OCI-LY7 (cell line): ENCODE measurements around the gene DCLK1. TPM values are rescaled to one million over a fixed set of nuclear protein-coding genes. Genes with fewer than 3 reads are reported as not detected.

Experiments
- BruUV-seq: library from RNA; stranded (reverse); fragments of 400-500 nt; replicated peaks from 2 replicates; lab custom pipeline; 2021; lab: Mats Ljungman, UMichigan
- CTCF ChIA-PET: fragments of 300-600 bp; sonication (Branson Sonifier 250); formaldehyde crosslinking; loops from one replicate; lab custom pipeline; 2022; ENCODE audit warnings: antibody characterized with exemption; ENCODE audit not compliant: unreplicated experiment; lab: Charles Lee
- POLR2A ChIA-PET: fragments of 300-600 bp; sonication (Branson Sonifier 250); formaldehyde crosslinking; loops from one replicate; lab custom pipeline; 2022; ENCODE audit warnings: antibody characterized with exemption; lab: Charles Lee
- DNase-seq: peaks from one replicate; pipeline ENCODE4 v3.0.0-alpha.2; 2015; ENCODE audit warnings: low spot score
- H2AFZ ChIP-seq: fragments of 200-600 bp; sonication (generic), shearing (Covaris generic); 2 replicates; pipeline ENCODE4 v1.6.1; 2014; ENCODE audit warnings: mild to moderate bottlenecking, antibody characterized with exemption, low read length, moderate library complexity
- H3K27ac ChIP-seq: fragments of 200-600 bp; sonication (generic); 2 replicates; pipeline ENCODE4 v1.5.1; 2014; ENCODE audit warnings: mixed run types, low read depth, mild to moderate bottlenecking, moderate library complexity, low read length, inconsistent platforms; ENCODE audit not compliant: poor library complexity, severe bottlenecking
- H3K36me3 ChIP-seq: fragments of 200-600 bp; sonication (generic); 2 replicates; pipeline ENCODE4 v1.6.1; 2014; ENCODE audit warnings: mild to moderate bottlenecking, antibody characterized with exemption, low read length, moderate library complexity, mixed read lengths; ENCODE audit not compliant: insufficient read depth
- H3K4me1 ChIP-seq: fragments of 200-600 bp; sonication (generic); 2 replicates; pipeline ENCODE4 v1.5.1; 2014; ENCODE audit warnings: mild to moderate bottlenecking, low read length; ENCODE audit not compliant: insufficient read depth, poor library complexity, severe bottlenecking
- H3K4me2 ChIP-seq: fragments of 200-600 bp; sonication (generic); 2 replicates; pipeline ENCODE4 v1.6.1; 2014; ENCODE audit warnings: mild to moderate bottlenecking, low read length
- H3K4me3 ChIP-seq: fragments of 200-600 bp; sonication (generic); 2 replicates; pipeline ENCODE4 v1.5.1; 2014; ENCODE audit warnings: mild to moderate bottlenecking, low read depth, low read length; ENCODE audit not compliant: poor library complexity, severe bottlenecking
- H3K79me2 ChIP-seq: fragments of 200-600 bp; sonication (generic); 2 replicates; pipeline ENCODE4 v1.6.1; 2016; ENCODE audit warnings: low read depth, mild to moderate bottlenecking, low read length, moderate library complexity, mixed read lengths; ENCODE audit not compliant: insufficient read depth
- H3K9me2 ChIP-seq: fragments of 200-600 bp; sonication (generic); 2 replicates; pipeline ENCODE4 v1.6.1; 2016; ENCODE audit warnings: mild to moderate bottlenecking, low read length, mixed read lengths; ENCODE audit not compliant: insufficient read depth
- H3K9me3 ChIP-seq: fragments of 200-600 bp; sonication (generic); 2 replicates; pipeline ENCODE4 v1.6.1; 2014; ENCODE audit warnings: mild to moderate bottlenecking, mixed run types, low read length, mixed read lengths
- H4K20me1 ChIP-seq: fragments of 200-600 bp; sonication (generic); 2 replicates; pipeline ENCODE4 v1.6.1; 2014; ENCODE audit warnings: mild to moderate bottlenecking, antibody characterized with exemption, low read length, moderate library complexity, mixed read lengths; ENCODE audit not compliant: insufficient read depth
- CTCF ChIP-seq: fragments of 200-600 bp; sonication (generic); conservative IDR thresholded peaks from 2 replicates; pipeline ENCODE4 v1.5.1; 2014; ENCODE audit warnings: mild to moderate bottlenecking, antibody characterized with exemption, low read length, moderate library complexity, mixed read lengths
- EZH2phosphoT487 ChIP-seq: fragments of 200-600 bp; sonication (generic); IDR thresholded peaks from 2 replicates; pipeline ENCODE4 v1.6.1; 2018; ENCODE audit warnings: low read depth, borderline replicate concordance, mild to moderate bottlenecking, mixed run types, antibody characterized with exemption, low read length, moderate library complexity, mixed read lengths
- intact Hi-C: fragments of 100-400 bp; cut with micrococcal nuclease; formaldehyde crosslinking; loops from one replicate; pipeline ENCODE4 v1.10.0; 2022; ENCODE audit not compliant: unreplicated experiment
- total RNA-seq, 2 experiments: library from RNA; depleted of rRNA in 1 of 2; stranded (reverse); fragments of >200 nt in 1 of 2; shearing (Covaris generic) in 1 of 2; gene quantifications; 2 replicates each; pipeline ENCODE4 v1.2.3, GENCODE V29; 2014 to 2022

DCLK1 gene
- total RNA-seq, 2 experiments from 2014 or later = not detected

GRCh38 chr13:35760735-35761281, 370.4 kb downstream of the DCLK1 start:
- TF ChIP-seq CTCF (no peak), EZH2phosphoT487 (no peak)
- no peak overlapping the region for H3K4me3 ChIP-seq
- H3K9me2 ChIP-seq = no peaks in the 10 kb centered on the region
- no peak overlapping the region for H2AFZ ChIP-seq
- peaks cover 23% of the 10 kb centered on the region; the same call in 1 of the 2 replicates for H3K9me3 ChIP-seq
- no peak overlapping the region for H3K4me2 ChIP-seq
- H3K27ac ChIP-seq = no peak overlapping the region
- no peaks in the 10 kb centered on the region for H3K4me1 ChIP-seq
- POLR2A ChIA-PET = no interaction called here
- no peaks in the 10 kb centered on the region for H4K20me1 ChIP-seq
- CTCF ChIA-PET = no interaction called here
- H3K79me2 ChIP-seq = no peaks in the 10 kb centered on the region
- no peak for DNase-seq
- no peaks in the 10 kb centered on the region for H3K36me3 ChIP-seq
- intact Hi-C loops = no loop called here
- no TSS peak for BruUV-seq

GRCh38 chr13:35747594-35747993, 383.6 kb downstream of the DCLK1 start:
- no peaks in the 10 kb centered on the region for H3K9me2 ChIP-seq
- H4K20me1 ChIP-seq = no peaks in the 10 kb centered on the region
- no peaks in the 10 kb centered on the region for H3K4me1 ChIP-seq
- no peak for DNase-seq
- no peak overlapping the region for H3K27ac ChIP-seq
- H3K9me3 ChIP-seq = no peaks in the 10 kb centered on the region
- ChIA-PET POLR2A (no interaction called here), CTCF (no interaction called here)
- H3K4me2 ChIP-seq = no peak overlapping the region
- no peaks in the 10 kb centered on the region for H3K36me3 ChIP-seq
- no peak overlapping the region for H3K4me3 ChIP-seq
- no peak for TF ChIP-seq EZH2phosphoT487
- no peak for TF ChIP-seq CTCF
- BruUV-seq = no TSS peak
- no peak overlapping the region for H2AFZ ChIP-seq
- no peaks in the 10 kb centered on the region for H3K79me2 ChIP-seq
- intact Hi-C loops = no loop called here

- BruUV-seq = no TSS peak
- intact Hi-C loops = no loop called here
- Histone ChIP-seq H2AFZ (no peak overlapping the region), H4K20me1 (no peaks in the 10 kb centered on the region), H3K9me2 (no peaks in the 10 kb centered on the region), H3K9me3 (no peaks in the 10 kb centered on the region), H3K4me3 (no peak overlapping the region), H3K27ac (no peak overlapping the region), H3K4me1 (no peaks in the 10 kb centered on the region), H3K79me2 (no peaks in the 10 kb centered on the region), H3K4me2 (no peak overlapping the region), H3K36me3 (no peaks in the 10 kb centered on the region)
- CTCF ChIA-PET = no interaction called here
- no peak for DNase-seq
- TF ChIP-seq CTCF (no peak), EZH2phosphoT487 (no peak)
- POLR2A ChIA-PET = no interaction called here
Measured at GRCh38 chr13:35744566-35745178, 386.5 kb downstream of the DCLK1 start.
